OCI-M2 (cell line): Measurements from ENCODE around the gene FNBP1.

Experiments
- DNase-seq: peaks from one replicate; lab custom pipeline; 2025; ENCODE audit not compliant: unreplicated experiment; lab: John Stamatoyannopoulos, UW

The FNBP1 gene

GRCh38 chr9:130042885-130043653 lies at the start of gene FNBP1:
Gene FNBP1 (minus strand): TSS chr9:130043189. CDS start chr9:130042975, 214 bp downstream.
- DNase-seq = no peak

GRCh38 chr9:130090915-130091314 lies 47.9 kb upstream of the FNBP1 start:
- DNase-seq = no peak

- no peak for DNase-seq
Observed at GRCh38 chr9:130089141-130089540, 46.2 kb upstream of the FNBP1 start.

DNA sequence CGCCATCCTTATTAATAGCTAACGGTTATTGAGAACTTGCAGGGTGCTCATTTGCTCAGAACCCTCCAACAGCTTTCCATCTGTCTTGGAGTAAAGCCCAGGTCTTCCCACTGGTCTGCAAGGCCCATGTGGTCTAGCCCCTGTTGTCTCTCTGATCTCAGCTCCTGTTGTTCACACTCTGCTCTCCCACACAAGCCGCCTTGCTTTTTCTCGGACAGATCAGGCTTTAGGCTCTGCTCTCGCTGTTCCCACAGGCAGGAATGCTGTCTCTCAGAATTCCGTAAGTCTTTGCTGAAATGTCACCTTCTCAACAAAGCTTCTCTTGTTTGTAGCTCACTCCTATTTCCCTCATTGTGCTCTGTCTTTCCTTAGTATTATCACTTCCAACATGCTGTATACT lies 45.1 kb upstream of the FNBP1 start:
- DNase-seq = no peak

GRCh38 chr9:130084337-130084736 lies 41.3 kb upstream of the FNBP1 start:
- no peak for DNase-seq

- no peak for DNase-seq
Observed at GRCh38 chr9:130078547-130078946, 35.6 kb upstream of the FNBP1 start.

DNA sequence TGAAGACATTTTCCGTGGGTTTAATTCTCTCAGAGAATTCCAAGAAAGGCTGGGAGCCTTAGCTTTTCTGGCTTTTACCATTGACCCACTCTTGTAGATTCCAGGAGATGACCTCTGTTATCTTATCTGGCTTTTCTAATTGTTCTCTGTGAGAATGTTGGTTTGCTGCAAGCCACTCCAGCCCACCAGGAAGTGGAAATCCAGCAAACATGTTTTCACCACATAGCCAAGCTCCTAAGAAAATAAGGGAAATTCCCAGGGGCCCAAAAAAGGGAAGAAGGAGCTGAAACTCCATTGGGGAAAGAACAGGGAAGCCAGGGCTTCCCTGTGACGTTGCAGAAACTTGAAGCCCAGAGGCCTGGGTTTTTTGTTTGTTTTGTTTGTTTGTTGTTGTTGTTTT lies 30.4 kb upstream of the FNBP1 start:
- no peak for DNase-seq

- DNase-seq = no peak
Observed at GRCh38 chr9:130072515-130073235, 29.7 kb upstream of the FNBP1 start.

DNA sequence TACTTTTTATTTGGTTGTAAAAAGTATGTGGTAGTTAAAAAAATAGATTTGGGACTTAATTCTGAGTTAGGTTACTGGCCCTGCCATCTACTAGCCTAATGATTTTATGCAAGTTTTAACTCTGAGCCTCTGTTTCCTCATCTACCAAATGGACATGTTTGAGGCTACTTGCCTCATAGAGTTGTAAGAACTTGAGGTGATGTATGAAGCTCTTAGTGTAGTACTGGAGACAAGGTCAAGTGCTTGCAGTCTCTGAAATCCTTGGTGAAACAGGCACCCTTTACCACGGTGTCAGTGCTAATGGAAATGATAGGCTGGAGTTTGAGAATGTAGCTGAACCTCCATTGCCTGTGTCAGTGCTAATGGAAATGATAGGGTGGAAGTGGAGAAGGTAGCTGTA lies 26.1 kb upstream of the FNBP1 start:
- DNase-seq = no peak

GRCh38 chr9:130064621-130065020 lies 21.6 kb upstream of the FNBP1 start:
- DNase-seq = no peak

GRCh38 chr9:130062750-130063149 lies 19.8 kb upstream of the FNBP1 start:
- DNase-seq = no peak

GRCh38 chr9:130060296-130060695 lies 17.3 kb upstream of the FNBP1 start:
- no peak for DNase-seq

DNA sequence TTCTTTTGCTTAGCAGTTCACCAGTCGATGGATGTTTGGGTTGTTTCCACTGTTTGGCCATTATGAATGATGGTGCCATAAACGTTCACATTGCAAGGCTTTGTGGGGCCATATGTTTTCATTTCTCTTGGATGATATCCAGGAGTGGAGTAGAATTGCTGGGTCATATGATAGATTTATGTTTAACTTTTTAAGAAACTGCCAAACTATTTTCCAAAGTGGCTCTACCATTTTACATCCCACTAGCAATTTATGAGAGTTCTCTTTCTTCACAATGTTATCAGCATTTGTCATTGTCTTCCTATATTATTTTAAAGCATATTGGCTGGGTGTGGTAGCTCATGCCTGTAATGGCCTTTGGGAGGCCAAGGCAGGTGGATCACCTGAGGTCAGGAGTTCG lies 15.9 kb upstream of the FNBP1 start:
- no peak for DNase-seq

DNA sequence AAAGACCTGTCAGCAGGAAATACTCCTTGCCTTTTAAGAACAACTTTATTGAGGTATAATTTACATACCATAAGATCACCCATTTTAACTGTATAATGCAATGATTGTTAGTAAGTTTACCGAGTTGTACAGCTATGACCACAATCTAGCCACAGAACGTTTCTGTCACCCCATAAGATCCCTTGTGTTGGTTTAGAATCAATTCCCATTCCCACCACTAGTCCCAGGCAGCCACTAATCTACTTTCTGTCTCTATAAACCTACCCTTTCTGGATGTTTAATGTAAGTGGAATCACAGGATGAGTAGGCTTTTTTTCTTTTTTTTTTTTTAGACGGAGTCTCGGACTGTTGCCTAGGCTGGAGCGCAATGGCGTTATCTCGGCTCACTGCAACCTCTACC lies 15.2 kb upstream of the FNBP1 start:
- no peak for DNase-seq

DNA sequence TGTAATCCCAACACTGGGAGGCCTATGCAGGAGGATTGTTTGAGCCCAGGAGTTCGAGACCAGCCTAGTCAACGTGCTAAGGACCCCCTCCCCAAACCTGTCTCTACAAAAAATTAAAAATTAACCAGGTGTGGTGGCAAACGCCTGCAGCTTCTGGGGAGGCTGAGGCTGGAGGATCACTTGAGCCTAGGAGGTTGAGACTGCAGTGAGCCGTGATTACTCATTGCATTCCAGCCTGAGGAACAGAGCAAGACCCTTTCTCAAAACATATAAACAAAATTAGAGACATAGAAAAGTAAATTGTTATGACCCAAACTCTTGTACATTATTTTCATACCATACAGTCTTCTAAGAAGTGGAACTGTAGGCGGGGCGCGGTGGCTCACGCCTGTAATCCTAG lies 11.8 kb upstream of the FNBP1 start:
- no peak for DNase-seq

GRCh38 chr9:130054325-130054786 lies 11.4 kb upstream of the FNBP1 start:
- DNase-seq = no peak

DNA sequence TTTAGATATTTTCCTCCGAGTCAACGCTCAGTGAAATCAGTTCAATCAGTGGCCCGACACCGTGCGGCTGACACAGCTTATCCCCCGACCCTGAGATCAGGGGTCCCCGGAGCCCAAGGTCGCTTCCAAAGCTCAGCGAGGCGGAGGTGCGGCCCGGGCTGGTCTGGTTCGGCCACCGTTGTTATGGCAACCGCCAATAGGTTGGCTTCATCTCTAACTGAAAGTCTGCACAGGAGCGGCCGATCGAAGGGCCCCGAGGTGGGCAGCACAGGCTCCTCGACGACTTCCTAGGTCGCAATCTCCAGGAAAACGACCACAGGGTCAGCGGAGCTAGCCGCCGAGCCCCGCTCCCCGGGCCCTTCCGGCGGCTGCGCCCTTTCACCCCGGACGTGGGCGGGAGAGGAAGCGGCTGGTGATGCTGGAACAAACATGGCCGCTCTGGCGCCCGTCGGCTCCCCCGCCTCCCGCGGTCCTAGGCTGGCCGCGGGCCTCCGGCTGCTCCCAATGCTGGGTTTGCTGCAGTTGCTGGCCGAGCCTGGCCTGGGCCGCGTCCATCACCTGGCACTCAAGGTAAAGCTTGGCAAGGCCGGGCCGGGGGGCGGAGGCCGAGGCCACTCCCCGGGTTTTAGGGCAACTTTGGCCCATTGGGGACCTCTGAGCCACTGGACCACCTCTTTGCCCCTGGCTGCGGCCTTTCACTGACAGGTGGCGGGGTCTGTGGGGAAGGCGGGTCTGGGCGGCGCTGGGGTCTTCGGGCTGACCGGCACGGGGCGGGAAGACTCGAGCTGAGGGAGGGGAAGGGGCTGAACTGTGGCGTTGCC lies 10.7 kb upstream of the FNBP1 start, which contains the start of gene GPR107:
TSS of gene GPR107 (plus strand) at position 403 of the 821 bp plus-strand sequence. CDS start at position 430, 27 bp downstream.
- no peak for DNase-seq

- no peak for DNase-seq
Observed at GRCh38 chr9:130053109-130053503, 10.1 kb upstream of the FNBP1 start.

GRCh38 chr9:130051855-130052254 lies 8.9 kb upstream of the FNBP1 start:
- no peak for DNase-seq

- no peak for DNase-seq
Observed at GRCh38 chr9:130050462-130050861, 7.5 kb upstream of the FNBP1 start.

- DNase-seq = no peak
Observed at GRCh38 chr9:130049431-130050210, 6.6 kb upstream of the FNBP1 start.
